GM13976 (cell line): ENCODE measurements around the gene CADM2.

Experiments used
- DNase-seq: peaks from one replicate; pipeline ENCODE4 v3.0.0; 2012; ENCODE audit warnings: low spot score
- in situ Hi-C: fragments of 300-500 bp; cut with MboI; formaldehyde crosslinking; loops from one replicate; pipeline ENCODE4 v1.12.0; 2022; ENCODE audit warnings: low sequenced_read_pairs, mixed read lengths, inconsistent platforms; ENCODE audit not compliant: unreplicated experiment
- TF ChIP-seq, protein P1 (sequence below): IDR thresholded peaks from 2 replicates; pipeline ENCODE4 v1.5.1; 2012; ENCODE audit warnings: borderline replicate concordance, mild to moderate bottlenecking; ENCODE audit not compliant: insufficient read depth; ENCODE audit errors: extremely low read depth, missing control alignments, control extremely low read depth

The CADM2 gene

DNA sequence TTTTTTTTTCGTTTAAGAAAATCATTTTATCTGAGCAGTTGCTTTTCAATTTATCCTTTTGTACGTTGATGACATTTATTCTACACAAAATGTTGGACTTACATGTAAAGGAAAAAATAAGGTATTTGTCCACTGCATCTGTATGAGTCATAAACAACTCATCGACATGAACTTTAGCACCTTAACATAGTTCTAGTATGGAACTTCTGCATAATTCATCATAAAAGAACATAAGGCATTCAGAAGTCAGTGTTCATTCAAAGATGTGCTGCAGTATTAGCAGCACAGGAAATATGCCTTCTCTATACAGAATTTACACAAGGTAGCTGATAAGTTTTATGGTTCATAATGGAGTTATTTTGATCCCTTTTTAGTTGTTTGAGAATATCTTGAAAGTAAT lies 801.6 kb downstream of the CADM2 start:
- TF ChIP-seq, protein P1, sequence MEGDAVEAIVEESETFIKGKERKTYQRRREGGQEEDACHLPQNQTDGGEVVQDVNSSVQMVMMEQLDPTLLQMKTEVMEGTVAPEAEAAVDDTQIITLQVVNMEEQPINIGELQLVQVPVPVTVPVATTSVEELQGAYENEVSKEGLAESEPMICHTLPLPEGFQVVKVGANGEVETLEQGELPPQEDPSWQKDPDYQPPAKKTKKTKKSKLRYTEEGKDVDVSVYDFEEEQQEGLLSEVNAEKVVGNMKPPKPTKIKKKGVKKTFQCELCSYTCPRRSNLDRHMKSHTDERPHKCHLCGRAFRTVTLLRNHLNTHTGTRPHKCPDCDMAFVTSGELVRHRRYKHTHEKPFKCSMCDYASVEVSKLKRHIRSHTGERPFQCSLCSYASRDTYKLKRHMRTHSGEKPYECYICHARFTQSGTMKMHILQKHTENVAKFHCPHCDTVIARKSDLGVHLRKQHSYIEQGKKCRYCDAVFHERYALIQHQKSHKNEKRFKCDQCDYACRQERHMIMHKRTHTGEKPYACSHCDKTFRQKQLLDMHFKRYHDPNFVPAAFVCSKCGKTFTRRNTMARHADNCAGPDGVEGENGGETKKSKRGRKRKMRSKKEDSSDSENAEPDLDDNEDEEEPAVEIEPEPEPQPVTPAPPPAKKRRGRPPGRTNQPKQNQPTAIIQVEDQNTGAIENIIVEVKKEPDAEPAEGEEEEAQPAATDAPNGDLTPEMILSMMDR: no peak
- in situ Hi-C loops: no loop called here
- DNase-seq: no peak

- no peak for DNase-seq
- in situ Hi-C loops: no loop called here
- TF ChIP-seq, protein P1: no peak
These were observed 822.0 kb downstream of the CADM2 start for GRCh38 chr3:85780806-85781205.

- DNase-seq: no peak
- in situ Hi-C loops: no loop called here
- TF ChIP-seq, protein P1: no peak
These were observed 823.0 kb downstream of the CADM2 start for GRCh38 chr3:85781806-85782205.

DNA sequence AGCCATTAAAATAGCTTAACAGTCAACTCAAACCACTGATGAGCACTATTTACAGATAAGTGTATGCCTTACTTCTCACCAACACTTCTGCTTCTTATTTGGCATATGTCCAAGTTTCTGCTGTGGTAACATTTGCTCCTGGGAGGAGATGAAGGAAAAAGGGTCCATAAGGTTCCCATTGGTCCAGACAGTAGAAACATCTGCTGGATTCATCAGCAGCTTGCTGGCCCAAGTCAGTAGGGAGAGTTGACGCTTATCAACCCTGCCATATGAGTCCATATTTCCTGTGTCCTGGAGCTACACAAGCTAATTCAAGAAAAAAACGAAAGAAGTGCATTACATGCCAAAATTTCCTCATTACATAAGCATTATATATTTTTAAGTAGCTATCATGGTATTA lies 824.5 kb downstream of the CADM2 start:
- in situ Hi-C loops: no loop called here
- DNase-seq: no peak
- TF ChIP-seq, protein P1: no peak

DNA sequence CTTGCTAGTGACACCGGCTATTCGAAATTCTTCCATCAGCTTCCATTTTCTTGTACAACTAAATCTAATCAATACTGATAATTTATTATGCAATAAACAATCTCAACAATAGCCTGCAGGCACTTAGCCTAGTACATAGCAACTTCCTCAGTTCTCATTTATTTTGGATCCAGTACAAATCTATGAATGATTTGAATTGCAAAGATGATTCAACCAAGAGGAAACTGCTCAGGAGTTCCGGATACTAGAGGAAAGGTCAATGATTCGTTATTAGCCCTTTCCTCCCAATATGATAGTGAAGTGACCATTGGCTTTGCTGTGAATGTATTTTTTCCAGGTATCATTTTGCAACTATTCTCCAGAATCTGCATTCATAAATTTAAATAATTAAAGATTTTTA lies 827.0 kb downstream of the CADM2 start:
- TF ChIP-seq, protein P1: no peak
- in situ Hi-C loops: no loop called here

GRCh38 chr3:85790445-85791030 lies 831.7 kb downstream of the CADM2 start:
- no peak for DNase-seq
- in situ Hi-C loops: no loop called here
- TF ChIP-seq, protein P1: no peak

More for the DNA sequence above, 827.0 kb downstream of the CADM2 start:
- no peak for DNase-seq
